Liver (tissue), 9 donors: ENCODE measurements around the gene TLNRD1. TPM values are rescaled to one million over a fixed set of nuclear protein-coding genes. Genes with fewer than 3 reads are reported as not detected.

Experiments used
- DNase-seq: peaks from one replicate; pipeline ENCODE4 v3.0.0-alpha.2; 2017; ENCODE audit warnings: low spot score
- H3K27ac ChIP-seq, 2 donors: one replicate each; pipeline ENCODE4 v1.7.0; 2013; ENCODE audit warnings: inconsistent platforms in 2 of 2, low read length in 2 of 2, control low read depth in 1 of 2, low read depth in 1 of 2, mild to moderate bottlenecking in 1 of 2
- H3K27me3 ChIP-seq, 4 donors: one replicate each; pipeline versions ENCODE4 v1.6.1 to v1.7.0; 2013; ENCODE audit warnings: low read length in 3 of 4, inconsistent platforms in 1 of 4, mild to moderate bottlenecking in 1 of 4, moderate library complexity in 1 of 4; ENCODE audit not compliant: control insufficient read depth in 4 of 4, insufficient read depth in 4 of 4
- H3K36me3 ChIP-seq, 4 donors: one replicate each; pipeline versions ENCODE4 v1.6.1 to v1.7.0; 2013; ENCODE audit warnings: low read length in 3 of 4, mild to moderate bottlenecking in 3 of 4, low read depth in 1 of 4, moderate library complexity in 1 of 4; ENCODE audit not compliant: control insufficient read depth in 4 of 4, insufficient read depth in 3 of 4
- H3K4me1 ChIP-seq, 4 donors: one replicate each; pipeline versions ENCODE4 v1.6.1 to v1.7.0; 2013; ENCODE audit warnings: low read length in 3 of 4, mild to moderate bottlenecking in 3 of 4, moderate library complexity in 1 of 4; ENCODE audit not compliant: control insufficient read depth in 4 of 4, insufficient read depth in 4 of 4
- H3K4me3 ChIP-seq, 3 donors: one replicate each; pipeline versions ENCODE4 v1.6.1 to v1.7.0; 2013; ENCODE audit warnings: low read length in 3 of 3, control low read depth in 1 of 3, low read depth in 1 of 3, mild to moderate bottlenecking in 1 of 3
- H3K9ac ChIP-seq, 2 donors: one replicate each; pipeline ENCODE4 v1.7.0; 2013; ENCODE audit warnings: low read length in 2 of 2, mild to moderate bottlenecking in 2 of 2, moderate library complexity in 2 of 2, control low read depth in 1 of 2, low read depth in 1 of 2
- H3K9me3 ChIP-seq, 4 donors: one replicate each; pipeline versions ENCODE4 v1.6.1 to v1.7.0; 2013; ENCODE audit warnings: low read length in 3 of 4; ENCODE audit not compliant: control insufficient read depth in 4 of 4
- ATF3 ChIP-seq: IDR thresholded peaks from 2 replicates; pipeline ENCODE4 v1.6.1; 2016; ENCODE audit warnings: antibody characterized with exemption
- CTCF ChIP-seq: fragments of 150-350 bp; IDR thresholded peaks from 2 replicates; pipeline ENCODE4 v1.5.1; 2017; ENCODE audit warnings: improper control_type of control experiment, low read depth, low read length; ENCODE audit not compliant: missing input control
- FOXA1 ChIP-seq: IDR thresholded peaks from 2 replicates; pipeline ENCODE4 v1.6.1; 2016; ENCODE audit warnings: antibody characterized with exemption
- FOXA2 ChIP-seq: IDR thresholded peaks from 2 replicates; pipeline ENCODE4 v1.6.1; 2016; ENCODE audit warnings: antibody characterized with exemption
- HNF4A ChIP-seq, 2 donors: conservative IDR thresholded peaks; 2 replicates each; pipeline ENCODE4 v1.6.1; 2016; ENCODE audit warnings: antibody characterized with exemption in 2 of 2, mild to moderate bottlenecking in 2 of 2
- NR2F2 ChIP-seq: IDR thresholded peaks from 2 replicates; pipeline ENCODE4 v1.6.1; 2016; ENCODE audit warnings: antibody characterized with exemption
- RXRA ChIP-seq, 2 donors: IDR thresholded peaks; 2 replicates each; pipeline ENCODE4 v1.6.1; 2017 to 2018; ENCODE audit warnings: antibody characterized with exemption in 2 of 2, mild to moderate bottlenecking in 1 of 2
- SP1 ChIP-seq: IDR thresholded peaks from 2 replicates; pipeline ENCODE4 v1.6.1; 2018; ENCODE audit warnings: antibody characterized with exemption, mild to moderate bottlenecking
- TAF1 ChIP-seq: conservative IDR thresholded peaks from 2 replicates; pipeline ENCODE4 v1.6.1; 2016; ENCODE audit warnings: antibody characterized with exemption, mild to moderate bottlenecking
- ZBTB33 ChIP-seq: IDR thresholded peaks from 2 replicates; pipeline ENCODE4 v1.6.1; 2016; ENCODE audit warnings: antibody characterized with exemption
- WGBS: extraction: QIAGEN DNeasy Blood & Tissue Kit; methylation state at CpG from one replicate; pipeline ENCODE4 v1.1.7; 2013; 5-methylcytosine and 5-hydroxymethylcytosine counted together
- polyA plus RNA-seq, 2 donors: library from polyadenylated mRNA; stranded (reverse) in 1 of 2; unstranded in 1 of 2; fragments of 200-250 nt in 1 of 2; fragments of >200 nt in 1 of 2; fragmentation: Nextera tagmentation in 1 of 2; extraction: Ambion mirVana in 1 of 2; gene quantifications; one replicate each; pipeline versions ENCODE4 v1.2.1 to v1.2.3, GENCODE V29; 2013 to 2015
- total RNA-seq, 2 donors: library from RNA; depleted of rRNA; stranded (reverse); fragments of >200 nt; gene quantifications; one replicate each; pipeline ENCODE4 v1.2.3, GENCODE V29; 2014
- donor health status: healthy.
- donor health status: healthy.
- donor health status: healthy.
- donor health status: healthy.
- donor health status: healthy.

Gene TLNRD1
- total and polyA plus RNA-seq, 4 donors: 1.1 to 5.8 (median 3.2) TPM

GRCh38 chr15:81046290-81046689 is 45.6 kb downstream of the TLNRD1 start:
- peaks cover 2 to 12% (median 7%) of the 10 kb centered on the region in 4 donors for H3K4me1 ChIP-seq
- TF ChIP-seq ATF3: no peak
- TF ChIP-seq TAF1: no peak
- TF ChIP-seq NR2F2: no peak
- no peak for TF ChIP-seq FOXA2
- no peaks in the 10 kb centered on the region for H3K27me3 ChIP-seq
- no peaks in the 10 kb centered on the region for H3K36me3 ChIP-seq
- no peak overlapping the region for H3K9ac ChIP-seq
- DNase-seq: no peak
- no peaks in the 10 kb centered on the region for H3K9me3 ChIP-seq
- no peak overlapping the region for H3K27ac ChIP-seq
- no peak overlapping the region for H3K4me3 ChIP-seq
- WGBS: 94% methylated on average over 2 of the region's 2 CpGs

GRCh38 chr15:81047928-81048327 is 47.2 kb downstream of the TLNRD1 start:
- TF ChIP-seq FOXA2 (no peak), FOXA1 (no peak), SP1 (no peak), ZBTB33 (no peak), HNF4A (conservative IDR thresholded peaks at IDR 0.05) (peak in 1 of 2 donors; percentile 9), CTCF (no peak), ATF3 (no peak)
- no peaks in the 10 kb centered on the region for H3K27me3 ChIP-seq
- peak overlapping the region in 1 of 2 donors; percentile 37 for H3K27ac ChIP-seq
- no peak overlapping the region for H3K9ac ChIP-seq
- no peaks in the 10 kb centered on the region for H3K36me3 ChIP-seq
- WGBS: 91% methylated on average over 3 of the region's 3 CpGs
- DNase-seq: no peak
- H3K4me1 ChIP-seq: peaks cover 2 to 12% (median 7%) of the 10 kb centered on the region in 4 donors
- no peaks in the 10 kb centered on the region for H3K9me3 ChIP-seq
- H3K4me3 ChIP-seq: no peak overlapping the region

- Histone ChIP-seq H3K27ac (no peak overlapping the region), H3K4me1 (peaks cover 2 to 12% (median 7%) of the 10 kb centered on the region in 4 donors), H3K36me3 (no peaks in the 10 kb centered on the region), H3K27me3 (no peaks in the 10 kb centered on the region), H3K4me3 (no peak overlapping the region), H3K9ac (no peak overlapping the region), H3K9me3 (no peaks in the 10 kb centered on the region)
- TF ChIP-seq HNF4A (conservative IDR thresholded peaks at IDR 0.05) (no peak), TAF1 (no peak), RXRA (IDR thresholded peaks at IDR 0.05) (no peak)
- DNase-seq: no peak
- 94% methylated on average over 4 of the region's 4 CpGs for WGBS
Observed at GRCh38 chr15:81049835-81050234, 49.1 kb downstream of the TLNRD1 start.
